HEK293 (cell line): ENCODE data around the gene PRPF6.

Source experiments
- CTCF ChIA-PET: fragments of 350-600 bp; formaldehyde crosslinking; extraction: SDS; loops from one replicate; lab custom pipeline; 2021; ENCODE audit warnings: antibody characterized with exemption; lab: Yijun Ruan, JAX
- POLR2A ChIA-PET: fragments of 300-600 bp; formaldehyde crosslinking; extraction: SDS; loops from one replicate; lab custom pipeline; 2020; ENCODE audit warnings: antibody characterized with exemption, inconsistent platforms; lab: Yijun Ruan, JAX
- H3K27ac ChIP-seq: fragments of 200-500 bp; sonication (Bioruptor generic); 2 replicates; pipeline ENCODE4 v1.5.1; 2014; ENCODE audit warnings: low read depth, low read length, control low read depth, inconsistent platforms; ENCODE audit errors: extremely low read depth
- H3K36me3 ChIP-seq, 2 experiments: fragments of 200-500 bp in 1 of 2; sonication (Bioruptor generic) in 1 of 2; 1 replicate in 1 of 2; 2 replicates in 1 of 2; pipeline ENCODE4 v1.5.1; 2014 to 2017; ENCODE audit warnings: inconsistent platforms in 2 of 2, low read length in 2 of 2; ENCODE audit not compliant: control insufficient read depth in 2 of 2, insufficient read depth in 1 of 2
- H3K4me1 ChIP-seq: fragments of 200-500 bp; sonication (Bioruptor generic); 2 replicates; pipeline ENCODE4 v1.5.1; 2014; ENCODE audit warnings: mild to moderate bottlenecking, low read length, inconsistent platforms; ENCODE audit not compliant: control insufficient read depth, insufficient read depth
- H3K4me3 ChIP-seq: 2 replicates; pipeline ENCODE4 v1.5.1; 2011; ENCODE audit warnings: low read depth, mild to moderate bottlenecking, control low read depth, low read length, moderate library complexity
- H3K9me3 ChIP-seq: fragments of 200-500 bp; sonication (Bioruptor generic); 2 replicates; pipeline ENCODE4 v1.5.1; 2014; ENCODE audit warnings: low read depth, low read length, inconsistent platforms; ENCODE audit not compliant: control insufficient read depth, insufficient read depth
- GFI1B ChIP-seq: fragments of 450-650 bp; formaldehyde crosslinking; IDR thresholded peaks from 2 replicates; pipeline ENCODE4 v1.5.1; 2016; ENCODE audit warnings: missing biosample characterization, missing genetic modification characterization
- GLIS1 ChIP-seq: fragments of 450-650 bp; formaldehyde crosslinking; IDR thresholded peaks from 2 replicates; pipeline ENCODE4 v1.5.1; 2016; ENCODE audit warnings: missing biosample characterization, missing genetic modification characterization
- IKZF3 ChIP-seq: fragments of 450-650 bp; IDR thresholded peaks from 2 replicates; pipeline ENCODE4 v1.5.0; 2018; ENCODE audit warnings: missing biosample characterization, mild to moderate bottlenecking, missing genetic modification characterization, moderate library complexity
- SETDB1 ChIP-seq: IDR thresholded peaks from one replicate; pipeline ENCODE4 v1.6.1; 2017; ENCODE audit warnings: mild to moderate bottlenecking, low read length, moderate library complexity, mixed read lengths; ENCODE audit not compliant: insufficient read length
- WT1 ChIP-seq: fragments of 450-650 bp; formaldehyde crosslinking; IDR thresholded peaks from 2 replicates; pipeline ENCODE4 v1.5.1; 2016; ENCODE audit warnings: missing biosample characterization, missing genetic modification characterization
- ZBTB17 ChIP-seq: fragments of 450-650 bp; formaldehyde crosslinking; IDR thresholded peaks from 2 replicates; pipeline ENCODE4 v1.5.1; 2016; ENCODE audit warnings: missing biosample characterization, missing genetic modification characterization
- ZBTB20 ChIP-seq: fragments of 450-650 bp; formaldehyde crosslinking; IDR thresholded peaks from 2 replicates; pipeline ENCODE4 v1.5.1; 2016; ENCODE audit warnings: missing biosample characterization, missing genetic modification characterization
- ZBTB8A ChIP-seq: fragments of 450-650 bp; formaldehyde crosslinking; IDR thresholded peaks from 2 replicates; pipeline ENCODE4 v1.5.1; 2016; ENCODE audit warnings: missing biosample characterization, missing genetic modification characterization
- ZFP69B ChIP-seq: fragments of 450-650 bp; formaldehyde crosslinking; IDR thresholded peaks from 2 replicates; pipeline ENCODE4 v1.5.1; 2016; ENCODE audit warnings: missing biosample characterization, missing genetic modification characterization
- ZIC2 ChIP-seq: fragments of 450-650 bp; formaldehyde crosslinking; IDR thresholded peaks from 2 replicates; pipeline ENCODE4 v1.5.1; 2016; ENCODE audit warnings: missing biosample characterization, missing genetic modification characterization
- ZNF184 ChIP-seq: fragments of 450-650 bp; IDR thresholded peaks from 2 replicates; pipeline ENCODE4 v1.5.1; 2018; ENCODE audit warnings: missing biosample characterization, mild to moderate bottlenecking, missing genetic modification characterization
- ZNF24 ChIP-seq: fragments of 450-650 bp; formaldehyde crosslinking; IDR thresholded peaks from 2 replicates; pipeline ENCODE4 v1.5.1; 2016; ENCODE audit warnings: missing biosample characterization, missing genetic modification characterization
- ZNF391 ChIP-seq: fragments of 450-650 bp; formaldehyde crosslinking; IDR thresholded peaks from 2 replicates; pipeline ENCODE4 v1.5.1; 2016; ENCODE audit warnings: low read depth, missing biosample characterization, missing genetic modification characterization, borderline replicate concordance
- ZNF416 ChIP-seq: fragments of 450-650 bp; formaldehyde crosslinking; IDR thresholded peaks from 2 replicates; pipeline ENCODE4 v1.5.1; 2016; ENCODE audit warnings: missing biosample characterization, missing genetic modification characterization
- ZNF514 ChIP-seq: fragments of 450-650 bp; formaldehyde crosslinking; IDR thresholded peaks from 2 replicates; pipeline ENCODE4 v1.5.1; 2016; ENCODE audit warnings: missing biosample characterization, missing genetic modification characterization
- ZNF658 ChIP-seq: fragments of 450-650 bp; formaldehyde crosslinking; IDR thresholded peaks from 2 replicates; pipeline ENCODE4; 2016; ENCODE audit warnings: missing biosample characterization, missing genetic modification characterization
- ZNF747 ChIP-seq: fragments of 450-650 bp; formaldehyde crosslinking; IDR thresholded peaks from 2 replicates; pipeline ENCODE4 v1.5.1; 2016; ENCODE audit warnings: missing biosample characterization, missing genetic modification characterization
- ZXDB ChIP-seq: fragments of 450-650 bp; formaldehyde crosslinking; IDR thresholded peaks from 2 replicates; pipeline ENCODE4 v1.5.1; 2016; ENCODE audit warnings: missing biosample characterization, missing genetic modification characterization
- TF ChIP-seq, protein P1 (sequence below): fragments of 450-650 bp; formaldehyde crosslinking; IDR thresholded peaks from 2 replicates; pipeline ENCODE4 v1.5.1; 2017; ENCODE audit warnings: missing biosample characterization, missing genetic modification characterization
- TF ChIP-seq, protein P2 (sequence below): fragments of 450-650 bp; formaldehyde crosslinking; IDR thresholded peaks from 2 replicates; pipeline ENCODE4 v1.5.1; 2016; ENCODE audit warnings: missing biosample characterization, missing genetic modification characterization
- TF ChIP-seq, protein P3 (sequence below): fragments of 450-650 bp; formaldehyde crosslinking; conservative IDR thresholded peaks from 2 replicates; pipeline ENCODE4 v1.5.1; 2016; ENCODE audit warnings: low read depth, missing biosample characterization, missing genetic modification characterization
- TF ChIP-seq, protein P4 (sequence below): fragments of 450-650 bp; formaldehyde crosslinking; IDR thresholded peaks from 2 replicates; pipeline ENCODE4 v1.5.1; 2016; ENCODE audit warnings: missing biosample characterization, missing genetic modification characterization

Gene PRPF6

DNA sequence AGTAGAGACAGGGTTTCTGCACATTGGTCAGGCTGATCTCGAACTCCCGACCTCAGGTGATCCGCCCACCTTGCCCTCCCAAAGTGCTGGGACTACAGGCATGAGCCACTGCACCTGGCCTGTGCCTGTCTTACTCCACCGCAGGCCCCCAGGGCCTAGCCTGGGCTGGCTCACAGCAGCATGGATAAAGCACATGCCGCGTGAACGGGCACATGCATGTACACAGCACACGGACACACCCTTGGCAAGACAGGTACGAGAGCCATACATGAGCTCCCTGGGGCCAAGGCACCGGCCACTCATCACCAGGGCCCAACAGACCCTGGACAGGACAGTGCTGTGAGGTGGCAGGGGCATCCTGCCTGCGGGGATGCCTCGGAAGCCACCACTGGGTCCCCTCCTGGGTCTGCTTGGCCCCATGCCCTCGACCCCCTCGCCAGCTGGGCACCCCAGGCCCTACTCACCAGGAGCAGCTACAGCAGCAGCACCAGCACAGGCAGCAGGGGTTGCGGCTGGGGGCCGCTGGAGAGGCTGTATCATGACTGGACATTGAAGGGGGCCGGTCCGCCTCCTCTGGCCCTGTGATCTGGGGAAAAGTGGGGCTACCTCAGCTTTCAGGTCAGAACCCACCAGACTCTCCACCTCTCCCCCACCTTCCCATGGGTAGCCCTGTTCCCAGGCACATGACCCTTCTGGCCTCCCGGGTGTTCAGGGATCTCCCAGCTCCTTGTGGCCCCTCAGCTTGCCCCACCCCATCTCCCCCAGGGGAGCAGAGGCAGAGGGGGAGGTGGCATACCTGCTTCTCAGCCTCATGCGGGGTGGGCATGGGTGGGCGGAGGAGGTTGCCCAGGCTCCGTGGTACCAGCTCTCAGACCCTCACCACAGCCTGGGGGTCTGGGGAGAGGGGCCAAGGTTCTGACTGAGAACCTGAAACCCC lies 95.4 kb downstream of the PRPF6 start:
- POLR2A ChIA-PET: interaction anchor here (0.5 to 0.6 kb wide), 2 partner anchors 14 to 17 kb away, joined by 3 read pairs; no protein-coding TSS in a partner anchor
- TF ChIP-seq, protein P1, sequence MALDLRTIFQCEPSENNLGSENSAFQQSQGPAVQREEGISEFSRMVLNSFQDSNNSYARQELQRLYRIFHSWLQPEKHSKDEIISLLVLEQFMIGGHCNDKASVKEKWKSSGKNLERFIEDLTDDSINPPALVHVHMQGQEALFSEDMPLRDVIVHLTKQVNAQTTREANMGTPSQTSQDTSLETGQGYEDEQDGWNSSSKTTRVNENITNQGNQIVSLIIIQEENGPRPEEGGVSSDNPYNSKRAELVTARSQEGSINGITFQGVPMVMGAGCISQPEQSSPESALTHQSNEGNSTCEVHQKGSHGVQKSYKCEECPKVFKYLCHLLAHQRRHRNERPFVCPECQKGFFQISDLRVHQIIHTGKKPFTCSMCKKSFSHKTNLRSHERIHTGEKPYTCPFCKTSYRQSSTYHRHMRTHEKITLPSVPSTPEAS (tag by site-specific recombination): no peak
- TF ChIP-seq GLIS1 (tag by site-specific recombination): 0 out of 2 replicates have a peak, but pooled peaks have one; percentile 8
- TF ChIP-seq ZIC2 (tag by site-specific recombination): 0 out of 2 replicates have a peak, but pooled peaks have one; percentile 29
- H3K4me3 ChIP-seq: no peak overlapping the region

DNA sequence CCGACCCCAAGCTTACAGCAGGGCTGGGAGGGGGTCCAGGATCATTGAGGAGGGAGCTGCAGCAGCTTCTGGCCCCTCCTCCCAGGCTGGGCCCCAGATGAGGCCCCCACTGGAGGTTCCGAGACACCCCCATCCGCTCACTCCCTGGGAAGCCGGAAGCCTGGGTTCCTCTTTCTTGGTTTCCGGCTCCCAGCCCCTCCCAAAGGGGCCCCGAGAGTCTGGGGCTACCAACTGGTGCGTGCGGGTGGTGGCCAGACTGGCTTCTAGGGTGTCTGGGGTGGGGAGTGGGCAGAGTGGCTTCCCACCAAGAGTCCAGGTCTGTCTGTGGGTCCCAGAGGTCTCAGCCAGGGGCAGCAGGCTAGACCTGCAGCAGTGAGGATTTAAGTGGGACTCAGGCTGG lies 96.2 kb downstream of the PRPF6 start:
- peaks cover 0 to 17% of the 10 kb centered on the region in 2 experiments; a peak in 1 of 3 replicates for H3K36me3 ChIP-seq
- no peaks in the 10 kb centered on the region for H3K9me3 ChIP-seq
- CTCF ChIA-PET: no interaction called here
- POLR2A ChIA-PET: no interaction called here
- peaks cover 10% of the 10 kb centered on the region for H3K4me1 ChIP-seq
- no peak overlapping the region for H3K4me3 ChIP-seq
- no peak overlapping the region for H3K27ac ChIP-seq
- TF ChIP-seq ZNF747 (tag by site-specific recombination): no peak
- TF ChIP-seq, protein P2, sequence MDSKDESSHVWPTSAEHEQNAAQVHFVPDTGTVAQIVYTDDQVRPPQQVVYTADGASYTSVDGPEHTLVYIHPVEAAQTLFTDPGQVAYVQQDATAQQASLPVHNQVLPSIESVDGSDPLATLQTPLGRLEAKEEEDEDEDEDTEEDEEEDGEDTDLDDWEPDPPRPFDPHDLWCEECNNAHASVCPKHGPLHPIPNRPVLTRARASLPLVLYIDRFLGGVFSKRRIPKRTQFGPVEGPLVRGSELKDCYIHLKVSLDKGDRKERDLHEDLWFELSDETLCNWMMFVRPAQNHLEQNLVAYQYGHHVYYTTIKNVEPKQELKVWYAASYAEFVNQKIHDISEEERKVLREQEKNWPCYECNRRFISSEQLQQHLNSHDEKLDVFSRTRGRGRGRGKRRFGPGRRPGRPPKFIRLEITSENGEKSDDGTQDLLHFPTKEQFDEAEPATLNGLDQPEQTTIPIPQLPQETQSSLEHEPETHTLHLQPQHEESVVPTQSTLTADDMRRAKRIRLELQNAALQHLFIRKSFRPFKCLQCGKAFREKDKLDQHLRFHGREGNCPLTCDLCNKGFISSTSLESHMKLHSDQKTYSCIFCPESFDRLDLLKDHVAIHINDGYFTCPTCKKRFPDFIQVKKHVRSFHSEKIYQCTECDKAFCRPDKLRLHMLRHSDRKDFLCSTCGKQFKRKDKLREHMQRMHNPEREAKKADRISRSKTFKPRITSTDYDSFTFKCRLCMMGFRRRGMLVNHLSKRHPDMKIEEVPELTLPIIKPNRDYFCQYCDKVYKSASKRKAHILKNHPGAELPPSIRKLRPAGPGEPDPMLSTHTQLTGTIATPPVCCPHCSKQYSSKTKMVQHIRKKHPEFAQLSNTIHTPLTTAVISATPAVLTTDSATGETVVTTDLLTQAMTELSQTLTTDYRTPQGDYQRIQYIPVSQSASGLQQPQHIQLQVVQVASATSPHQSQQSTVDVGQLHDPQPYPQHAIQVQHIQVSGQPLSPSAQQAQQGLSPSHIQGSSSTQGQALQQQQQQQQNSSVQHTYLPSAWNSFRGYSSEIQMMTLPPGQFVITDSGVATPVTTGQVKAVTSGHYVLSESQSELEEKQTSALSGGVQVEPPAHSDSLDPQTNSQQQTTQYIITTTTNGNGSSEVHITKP: no peak
- TF ChIP-seq ZBTB20 (tag by site-specific recombination): no peak
- TF ChIP-seq IKZF3 (tag by site-specific recombination): no peak
- TF ChIP-seq ZXDB: no peak
- no peak for TF ChIP-seq ZBTB8A
- TF ChIP-seq, protein P3, sequence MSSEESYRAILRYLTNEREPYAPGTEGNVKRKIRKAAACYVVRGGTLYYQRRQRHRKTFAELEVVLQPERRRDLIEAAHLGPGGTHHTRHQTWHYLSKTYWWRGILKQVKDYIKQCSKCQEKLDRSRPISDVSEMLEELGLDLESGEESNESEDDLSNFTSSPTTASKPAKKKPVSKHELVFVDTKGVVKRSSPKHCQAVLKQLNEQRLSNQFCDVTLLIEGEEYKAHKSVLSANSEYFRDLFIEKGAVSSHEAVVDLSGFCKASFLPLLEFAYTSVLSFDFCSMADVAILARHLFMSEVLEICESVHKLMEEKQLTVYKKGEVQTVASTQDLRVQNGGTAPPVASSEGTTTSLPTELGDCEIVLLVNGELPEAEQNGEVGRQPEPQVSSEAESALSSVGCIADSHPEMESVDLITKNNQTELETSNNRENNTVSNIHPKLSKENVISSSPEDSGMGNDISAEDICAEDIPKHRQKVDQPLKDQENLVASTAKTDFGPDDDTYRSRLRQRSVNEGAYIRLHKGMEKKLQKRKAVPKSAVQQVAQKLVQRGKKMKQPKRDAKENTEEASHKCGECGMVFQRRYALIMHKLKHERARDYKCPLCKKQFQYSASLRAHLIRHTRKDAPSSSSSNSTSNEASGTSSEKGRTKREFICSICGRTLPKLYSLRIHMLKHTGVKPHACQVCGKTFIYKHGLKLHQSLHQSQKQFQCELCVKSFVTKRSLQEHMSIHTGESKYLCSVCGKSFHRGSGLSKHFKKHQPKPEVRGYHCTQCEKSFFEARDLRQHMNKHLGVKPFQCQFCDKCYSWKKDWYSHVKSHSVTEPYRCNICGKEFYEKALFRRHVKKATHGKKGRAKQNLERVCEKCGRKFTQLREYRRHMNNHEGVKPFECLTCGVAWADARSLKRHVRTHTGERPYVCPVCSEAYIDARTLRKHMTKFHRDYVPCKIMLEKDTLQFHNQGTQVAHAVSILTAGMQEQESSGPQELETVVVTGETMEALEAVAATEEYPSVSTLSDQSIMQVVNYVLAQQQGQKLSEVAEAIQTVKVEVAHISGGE (tag by site-specific recombination): no peak
- TF ChIP-seq SETDB1: no peak
- TF ChIP-seq WT1 (tag by site-specific recombination): no peak
- no peak for TF ChIP-seq ZNF391 (tag by site-specific recombination)
- no peak for TF ChIP-seq GLIS1 (tag by site-specific recombination)
- TF ChIP-seq ZNF24: no peak
- no peak for TF ChIP-seq ZNF184 (tag by site-specific recombination)
- TF ChIP-seq ZBTB17 (tag by site-specific recombination): no peak
- TF ChIP-seq ZNF416 (tag by site-specific recombination): no peak
- TF ChIP-seq, protein P4, sequence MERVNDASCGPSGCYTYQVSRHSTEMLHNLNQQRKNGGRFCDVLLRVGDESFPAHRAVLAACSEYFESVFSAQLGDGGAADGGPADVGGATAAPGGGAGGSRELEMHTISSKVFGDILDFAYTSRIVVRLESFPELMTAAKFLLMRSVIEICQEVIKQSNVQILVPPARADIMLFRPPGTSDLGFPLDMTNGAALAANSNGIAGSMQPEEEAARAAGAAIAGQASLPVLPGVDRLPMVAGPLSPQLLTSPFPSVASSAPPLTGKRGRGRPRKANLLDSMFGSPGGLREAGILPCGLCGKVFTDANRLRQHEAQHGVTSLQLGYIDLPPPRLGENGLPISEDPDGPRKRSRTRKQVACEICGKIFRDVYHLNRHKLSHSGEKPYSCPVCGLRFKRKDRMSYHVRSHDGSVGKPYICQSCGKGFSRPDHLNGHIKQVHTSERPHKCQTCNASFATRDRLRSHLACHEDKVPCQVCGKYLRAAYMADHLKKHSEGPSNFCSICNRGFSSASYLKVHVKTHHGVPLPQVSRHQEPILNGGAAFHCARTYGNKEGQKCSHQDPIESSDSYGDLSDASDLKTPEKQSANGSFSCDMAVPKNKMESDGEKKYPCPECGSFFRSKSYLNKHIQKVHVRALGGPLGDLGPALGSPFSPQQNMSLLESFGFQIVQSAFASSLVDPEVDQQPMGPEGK (tag by site-specific recombination): no peak
- no peak for TF ChIP-seq ZNF514
- TF ChIP-seq ZFP69B: no peak
- TF ChIP-seq ZNF658 (tag by site-specific recombination): no peak
- TF ChIP-seq GFI1B (tag by site-specific recombination): no peak

More for the DNA sequence above, 95.4 kb downstream of the PRPF6 start:
- H3K36me3 ChIP-seq: peaks cover 0 to 22% of the 10 kb centered on the region in 2 experiments; a peak in 1 of 3 replicates
- CTCF ChIA-PET: interaction anchor here (0.5 to 0.7 kb wide), 2 partner anchors 37 to 65 kb away, joined by 3 read pairs; no protein-coding TSS in a partner anchor
- no peak overlapping the region for H3K27ac ChIP-seq
- no peaks in the 10 kb centered on the region for H3K9me3 ChIP-seq
- peaks cover 10% of the 10 kb centered on the region for H3K4me1 ChIP-seq
